Parathyroid adenoma (tissue), 2 donors: ENCODE data around the gene C3orf70.

ENCODE experiments used
- H2AFZ ChIP-seq: fragments of 300-600 bp; sonication (generic); one replicate; pipeline ENCODE4 v1.7.0; 2017; ENCODE audit warnings: antibody characterized with exemption, mild to moderate bottlenecking
- H3K27ac ChIP-seq: fragments of 300-600 bp; sonication (generic); one replicate; pipeline ENCODE4 v1.7.0; 2017
- H3K27me3 ChIP-seq: fragments of 300-600 bp; sonication (generic); one replicate; pipeline ENCODE4 v1.7.0; 2017; ENCODE audit warnings: low read length; ENCODE audit not compliant: control insufficient read depth, insufficient read depth
- H3K36me3 ChIP-seq: fragments of 300-600 bp; sonication (generic); one replicate; pipeline ENCODE4 v1.7.0; 2017; ENCODE audit warnings: low read length; ENCODE audit not compliant: control insufficient read depth, insufficient read depth
- H3K4me1 ChIP-seq: fragments of 300-600 bp; sonication (generic); one replicate; pipeline ENCODE4 v1.7.0; 2017; ENCODE audit warnings: control low read depth
- H3K4me2 ChIP-seq: fragments of 300-600 bp; sonication (generic); one replicate; pipeline ENCODE4 v1.7.0; 2017; ENCODE audit warnings: low read length
- H3K4me3 ChIP-seq: fragments of 300-600 bp; sonication (generic); one replicate; pipeline ENCODE4 v1.7.0; 2017; ENCODE audit warnings: low read depth, low read length
- H3K79me2 ChIP-seq: fragments of 300-600 bp; sonication (generic); one replicate; pipeline ENCODE4 v1.7.0; 2017; ENCODE audit warnings: control low read depth
- H3K9ac ChIP-seq: fragments of 300-600 bp; sonication (generic); one replicate; pipeline ENCODE4 v1.7.0; 2017; ENCODE audit warnings: mild to moderate bottlenecking
- H3K9me3 ChIP-seq: fragments of 300-600 bp; sonication (generic); one replicate; pipeline ENCODE4 v1.7.0; 2017; ENCODE audit warnings: low read length; ENCODE audit not compliant: control insufficient read depth
- CTCF ChIP-seq: fragments of 300-600 bp; sonication (generic); IDR thresholded peaks from one replicate; pipeline ENCODE4 v1.7.0; 2017; ENCODE audit warnings: antibody characterized with exemption, mild to moderate bottlenecking
- donor health status: primary hyperparathyroidism.

Gene C3orf70

DNA sequence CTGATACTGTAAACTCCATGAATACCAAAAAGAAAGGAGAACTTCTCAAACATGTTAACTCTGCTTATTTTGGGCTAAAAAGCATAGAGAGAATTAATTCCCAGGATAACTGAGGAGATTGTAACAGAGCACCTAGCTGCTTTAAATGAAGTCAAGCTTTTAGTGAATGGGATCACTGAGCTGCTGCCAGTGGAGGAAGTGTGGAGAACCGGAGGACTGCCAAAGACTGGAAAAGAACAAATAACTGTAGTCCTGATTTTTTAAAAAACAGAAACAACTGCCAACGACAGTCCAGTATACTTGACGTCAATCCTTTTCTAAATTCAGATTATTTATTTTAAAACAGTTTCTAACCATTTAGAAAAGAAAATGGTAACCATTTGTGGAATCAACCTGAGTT is 3.3 kb downstream of the C3orf70 start:
- H3K4me3 ChIP-seq = no peak overlapping the region
- no peaks in the 10 kb centered on the region for H3K9me3 ChIP-seq
- H3K79me2 ChIP-seq = no peaks in the 10 kb centered on the region
- TF ChIP-seq CTCF = no peak
- no peak overlapping the region for H3K27ac ChIP-seq
- H3K27me3 ChIP-seq = no peaks in the 10 kb centered on the region
- H3K9ac ChIP-seq = no peak overlapping the region
- H2AFZ ChIP-seq = no peak overlapping the region
- no peak overlapping the region for H3K4me2 ChIP-seq
- H3K4me1 ChIP-seq = no peaks in the 10 kb centered on the region
- no peaks in the 10 kb centered on the region for H3K36me3 ChIP-seq

DNA sequence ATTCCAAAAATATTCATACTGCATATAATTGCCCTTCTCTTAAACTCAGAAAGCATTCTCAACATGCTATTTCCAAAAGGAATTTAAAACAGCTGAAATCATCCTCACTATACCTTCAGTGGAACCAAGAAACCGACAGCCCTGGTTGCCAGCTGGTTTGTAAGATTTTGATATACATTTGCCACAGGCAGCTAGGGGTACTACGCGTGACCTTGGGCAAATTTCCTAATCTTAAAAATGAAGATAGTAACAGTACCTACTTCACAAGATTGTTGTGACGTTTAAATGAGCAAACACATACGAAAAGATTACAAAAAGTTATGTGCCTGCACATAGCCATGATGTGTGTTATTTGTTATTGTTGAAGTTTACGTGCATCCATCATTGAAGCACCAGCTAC is 7.3 kb downstream of the C3orf70 start:
- no peak overlapping the region for H3K27ac ChIP-seq
- H3K4me2 ChIP-seq = no peak overlapping the region
- no peak overlapping the region for H3K4me3 ChIP-seq
- H3K9ac ChIP-seq = no peak overlapping the region
- no peaks in the 10 kb centered on the region for H3K4me1 ChIP-seq
- no peaks in the 10 kb centered on the region for H3K9me3 ChIP-seq
- no peak overlapping the region for H2AFZ ChIP-seq
- no peaks in the 10 kb centered on the region for H3K27me3 ChIP-seq
- no peaks in the 10 kb centered on the region for H3K79me2 ChIP-seq
- no peak for TF ChIP-seq CTCF
- H3K36me3 ChIP-seq = no peaks in the 10 kb centered on the region

GRCh38 chr3:185144784-185145183 is 8.1 kb downstream of the C3orf70 start:
- H3K9ac ChIP-seq = no peak overlapping the region
- TF ChIP-seq CTCF = no peak
- H3K36me3 ChIP-seq = no peaks in the 10 kb centered on the region
- H3K4me1 ChIP-seq = no peaks in the 10 kb centered on the region
- no peak overlapping the region for H3K4me2 ChIP-seq
- H3K4me3 ChIP-seq = no peak overlapping the region
- no peak overlapping the region for H3K27ac ChIP-seq
- no peak overlapping the region for H2AFZ ChIP-seq
- H3K79me2 ChIP-seq = no peaks in the 10 kb centered on the region
- H3K9me3 ChIP-seq = no peaks in the 10 kb centered on the region
- no peaks in the 10 kb centered on the region for H3K27me3 ChIP-seq

DNA sequence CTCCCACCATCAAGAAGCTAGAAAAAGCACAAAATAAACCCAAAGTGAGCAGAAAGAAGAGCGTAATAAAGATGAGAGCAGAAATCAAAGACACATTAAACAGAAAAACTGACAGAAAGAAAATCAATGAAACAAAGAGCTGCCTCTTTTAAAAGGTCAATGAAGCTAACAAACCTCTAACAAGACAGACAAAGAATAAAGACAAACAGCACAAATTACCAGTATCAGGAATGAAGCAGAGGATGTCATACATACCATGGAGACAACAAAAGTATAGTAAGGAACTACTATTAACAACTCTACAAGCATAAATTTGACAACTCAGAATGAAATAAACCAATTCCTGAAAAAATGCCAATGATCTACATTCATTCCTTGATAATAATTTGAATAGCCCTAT is 15.0 kb downstream of the C3orf70 start:
- Histone ChIP-seq H3K4me1 (no peaks in the 10 kb centered on the region), H3K27me3 (no peaks in the 10 kb centered on the region), H3K4me3 (no peak overlapping the region), H3K4me2 (no peak overlapping the region), H2AFZ (no peak overlapping the region), H3K36me3 (no peaks in the 10 kb centered on the region), H3K9me3 (no peaks in the 10 kb centered on the region), H3K9ac (no peak overlapping the region), H3K27ac (no peak overlapping the region), H3K79me2 (no peaks in the 10 kb centered on the region)
- no peak for TF ChIP-seq CTCF

GRCh38 chr3:185134509-185134908 is 18.4 kb downstream of the C3orf70 start:
- Histone ChIP-seq H3K27ac (no peak overlapping the region), H3K4me2 (no peak overlapping the region), H3K9me3 (no peaks in the 10 kb centered on the region), H3K9ac (no peak overlapping the region), H3K79me2 (no peaks in the 10 kb centered on the region), H3K4me1 (no peaks in the 10 kb centered on the region), H3K36me3 (no peaks in the 10 kb centered on the region), H3K4me3 (no peak overlapping the region), H2AFZ (no peak overlapping the region), H3K27me3 (no peaks in the 10 kb centered on the region)
- TF ChIP-seq CTCF = no peak
